Fibroblast of pulmonary artery (primary cell): ENCODE data around the gene CERS1.

Source experiments
- DNase-seq: peaks from one replicate; pipeline ENCODE4 v3.0.0-alpha.2; 2010; ENCODE audit warnings: low read depth
- H3K4me3 ChIP-seq: replicated peaks from 2 replicates; pipeline ENCODE4 v1.5.1; 2011; ENCODE audit warnings: low read depth, mild to moderate bottlenecking, control low read depth, low read length, moderate library complexity
- CTCF ChIP-seq: IDR thresholded peaks from 2 replicates; pipeline ENCODE4 v1.5.1; 2011; ENCODE audit warnings: mild to moderate bottlenecking, control low read depth, low read length, inconsistent platforms; ENCODE audit errors: missing control alignments

CERS1 gene

GRCh38 chr19:18869023-18869618, 26.8 kb downstream of the CERS1 start:
- TF ChIP-seq CTCF: no peak
- H3K4me3 ChIP-seq: no peak overlapping the region
- DNase-seq: no peak

GRCh38 chr19:18868380-18869022, 27.5 kb downstream of the CERS1 start:
- TF ChIP-seq CTCF: no peak
- no peak overlapping the region for H3K4me3 ChIP-seq
- no peak for DNase-seq

DNA sequence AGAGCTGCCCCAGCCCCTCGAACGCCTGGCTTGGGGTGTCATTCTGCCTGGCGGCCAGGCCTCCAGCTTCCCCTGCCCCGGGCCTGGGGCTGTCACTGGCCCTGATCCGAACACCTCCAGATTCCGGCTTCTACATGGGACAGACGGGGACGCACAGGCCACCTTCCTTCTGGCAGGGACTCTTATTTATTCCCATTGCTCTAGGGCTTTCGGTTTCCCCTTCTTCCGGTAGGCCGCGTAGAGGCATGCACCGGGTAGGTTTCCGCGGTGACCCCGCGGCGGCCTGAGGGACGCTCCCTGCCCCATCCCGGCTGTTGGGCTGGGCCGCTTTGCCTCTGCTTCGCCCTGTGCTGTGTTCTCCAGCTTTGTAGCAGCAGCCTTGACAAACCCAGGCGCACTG, 28.2 kb downstream of the CERS1 start:
- H3K4me3 ChIP-seq: no peak overlapping the region
- DNase-seq: no peak
- TF ChIP-seq CTCF: no peak

- no peak for DNase-seq
- no peak overlapping the region for H3K4me3 ChIP-seq
- no peak for TF ChIP-seq CTCF
These were observed 28.8 kb downstream of the CERS1 start for GRCh38 chr19:18867199-18867598.

GRCh38 chr19:18866800-18867123, 29.2 kb downstream of the CERS1 start:
- no peak for TF ChIP-seq CTCF
- no peak for DNase-seq
- no peak overlapping the region for H3K4me3 ChIP-seq

DNA sequence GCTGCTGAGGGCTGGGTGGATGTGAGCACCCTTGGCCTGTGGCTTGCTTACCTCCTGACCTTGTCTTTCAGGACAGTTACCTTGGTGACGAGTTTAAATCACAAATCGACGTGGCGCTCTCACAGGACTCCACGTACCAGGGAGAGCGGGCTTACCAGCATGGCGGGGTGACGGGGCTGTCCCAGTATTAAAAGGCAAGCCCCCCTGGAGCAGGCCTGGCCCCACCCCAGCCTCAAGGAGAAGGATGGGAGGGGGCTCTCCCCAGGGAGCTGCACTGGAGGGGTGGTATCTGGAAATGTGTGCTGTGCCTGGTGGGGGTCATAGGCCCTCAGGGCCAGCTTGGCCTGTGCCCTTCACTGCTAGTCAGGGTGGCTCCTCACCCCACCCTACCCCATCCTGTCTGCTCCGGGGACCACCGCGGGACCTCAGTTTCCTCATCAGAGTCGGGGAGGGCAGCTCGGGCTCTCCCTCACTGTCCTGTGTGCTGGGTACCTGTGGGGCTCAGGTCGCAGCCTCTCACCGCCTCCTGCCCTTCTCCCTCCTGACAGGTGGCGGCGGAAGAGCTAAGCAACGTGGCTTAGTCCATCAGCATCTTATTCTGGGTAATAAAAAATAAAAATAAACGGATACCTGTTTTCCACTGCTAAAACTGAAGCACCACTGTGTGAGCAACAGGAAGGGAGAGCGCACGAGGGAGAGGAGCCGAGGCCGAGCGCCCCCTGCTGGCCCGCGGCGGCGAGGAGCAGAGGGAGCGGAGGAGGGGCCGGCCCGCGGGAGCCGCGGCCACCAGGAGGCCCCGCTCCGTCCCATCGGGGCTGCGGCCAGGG, 29.8 kb downstream of the CERS1 start:
- TF ChIP-seq CTCF: peak; percentile 58
- no peak overlapping the region for H3K4me3 ChIP-seq
- peak; percentile 54 for DNase-seq
